CD14-positive monocyte (primary cell): ENCODE measurements around the gene TRAPPC11. TPM values are rescaled to one million over a fixed set of nuclear protein-coding genes. Genes with fewer than 3 reads are reported as not detected.
"Not testable (repeated sequence)": the region's sequence is repeated elsewhere in the genome, so short reads cannot be mapped to it uniquely, and the experiment has no call there.

Experiments
- DNase-seq, 3 donors: peaks; one replicate each; pipeline ENCODE4 v3.0.0-alpha.2; 2011 to 2022
- H2AFZ ChIP-seq: 2 replicates; pipeline ENCODE4 v1.6.0; 2012; ENCODE audit warnings: mild to moderate bottlenecking, low read depth, low read length, inconsistent platforms; ENCODE audit not compliant: insufficient read depth, poor library complexity, severe bottlenecking
- H3K27ac ChIP-seq, 2 donors: 1 replicate in 1 of 2; 2 replicates in 1 of 2; pipeline ENCODE4 v1.5.1; 2012 to 2013; ENCODE audit warnings: low read length in 2 of 2, control low read depth in 1 of 2, inconsistent platforms in 1 of 2, low read depth in 1 of 2, mild to moderate bottlenecking in 1 of 2
- H3K27me3 ChIP-seq, 2 donors: one replicate each; pipeline versions ENCODE4 v1.6.0 to v1.6.1; 2011 to 2013; ENCODE audit warnings: low read length in 2 of 2; ENCODE audit not compliant: control insufficient read depth in 2 of 2, insufficient read depth in 2 of 2
- H3K36me3 ChIP-seq, 2 donors: replicated peaks in 1 of 2; 1 replicate in 1 of 2; 2 replicates in 1 of 2; pipeline versions ENCODE4 v1.5.1 to v1.6.1; 2012 to 2013; ENCODE audit warnings: low read length in 2 of 2, control low read depth in 1 of 2, inconsistent platforms in 1 of 2, mild to moderate bottlenecking in 1 of 2; ENCODE audit not compliant: insufficient read depth in 2 of 2, control insufficient read depth in 1 of 2
- H3K4me1 ChIP-seq, 2 donors: 1 replicate in 1 of 2; 2 replicates in 1 of 2; pipeline versions ENCODE4 v1.5.1 to v1.6.1; 2012 to 2013; ENCODE audit warnings: low read length in 2 of 2, control low read depth in 1 of 2, inconsistent platforms in 1 of 2, mild to moderate bottlenecking in 1 of 2, moderate library complexity in 1 of 2; ENCODE audit not compliant: insufficient read depth in 2 of 2, control insufficient read depth in 1 of 2
- H3K4me2 ChIP-seq: replicated peaks from 2 replicates; pipeline ENCODE3; 2012; ENCODE audit warnings: low read length, moderate library complexity, mild to moderate bottlenecking; ENCODE audit not compliant: poor library complexity, severe bottlenecking; ENCODE audit errors: extremely low read depth
- H3K4me3 ChIP-seq, 3 experiments: fragments of 200-600 bp in 1 of 3; sonication (generic) in 1 of 3; replicated peaks in 1 of 3; 1 replicate in 2 of 3; 2 replicates in 1 of 3; pipeline ENCODE4 v1.5.1; 2011 to 2013; ENCODE audit warnings: low read length in 3 of 3, mild to moderate bottlenecking in 3 of 3, control low read depth in 2 of 3, low read depth in 2 of 3, inconsistent platforms in 1 of 3, moderate library complexity in 1 of 3
- H3K79me2 ChIP-seq: 2 replicates; pipeline ENCODE4 v1.6.0; 2012; ENCODE audit warnings: mild to moderate bottlenecking, control low read depth, inconsistent platforms, low read length, moderate library complexity; ENCODE audit not compliant: insufficient read depth
- H3K9ac ChIP-seq: 2 replicates; pipeline ENCODE4 v1.6.0; 2017; ENCODE audit warnings: low read length, mild to moderate bottlenecking; ENCODE audit not compliant: insufficient read depth, poor library complexity, severe bottlenecking
- H3K9me3 ChIP-seq, 2 donors: replicated peaks in 1 of 2; 1 replicate in 1 of 2; 2 replicates in 1 of 2; pipeline versions ENCODE4 v1.5.1 to v1.6.1; 2012 to 2013; ENCODE audit warnings: low read length in 2 of 2, control low read depth in 1 of 2; ENCODE audit not compliant: control insufficient read depth in 1 of 2, insufficient read depth in 1 of 2
- H4K20me1 ChIP-seq: 2 replicates; pipeline ENCODE4 v1.6.0; 2012; ENCODE audit warnings: mild to moderate bottlenecking, low read length, control low read depth, moderate library complexity; ENCODE audit not compliant: insufficient read depth
- H3K27ac Mint-ChIP-seq, 7 donors: one replicate each; pipeline ENCODE4 v1.8.0; 2020; ENCODE audit warnings: mild to moderate bottlenecking in 7 of 7, mixed read lengths in 7 of 7, moderate library complexity in 6 of 7, inconsistent platforms in 2 of 7
- H3K27me3 Mint-ChIP-seq, 3 donors: one replicate each; pipeline ENCODE4 v1.8.0; 2021 to 2022; ENCODE audit warnings: low read depth in 3 of 3, mild to moderate bottlenecking in 3 of 3, mixed read lengths in 3 of 3, moderate library complexity in 3 of 3, inconsistent platforms in 1 of 3
- H3K36me3 Mint-ChIP-seq, 2 donors: one replicate each; pipeline ENCODE4 v1.8.0; 2020; ENCODE audit warnings: mixed read lengths in 2 of 2, inconsistent platforms in 1 of 2, mild to moderate bottlenecking in 1 of 2
- H3K4me1 Mint-ChIP-seq: one replicate; pipeline ENCODE4 v1.8.0; 2020; ENCODE audit warnings: mild to moderate bottlenecking, mixed read lengths
- H3K4me3 Mint-ChIP-seq, 2 donors: one replicate each; pipeline ENCODE4 v1.8.0; 2020; ENCODE audit warnings: mild to moderate bottlenecking in 2 of 2, mixed read lengths in 2 of 2, moderate library complexity in 1 of 2
- H3K9me3 Mint-ChIP-seq, 7 donors: one replicate each; pipeline ENCODE4 v1.8.0; 2020 to 2022; ENCODE audit warnings: mixed read lengths in 7 of 7, mild to moderate bottlenecking in 6 of 7, moderate library complexity in 6 of 7, inconsistent platforms in 2 of 7
- WGBS: methylation state at CpG from one replicate; pipeline ENCODE4 v1.1.5; 2013; ENCODE audit warnings: missing lambda C conversion rate; ENCODE audit not compliant: insufficient coverage; 5-methylcytosine and 5-hydroxymethylcytosine counted together
- intact Hi-C, 2 donors: fragments of 100-400 bp; cut with micrococcal nuclease; formaldehyde crosslinking; loops; one replicate each; pipeline versions ENCODE4 v1.15.0 to v1.15.1; 2023
- polyA plus RNA-seq, 3 donors: library from polyadenylated mRNA; depleted of rRNA in 1 of 3; unstranded in 2 of 3; stranded (reverse) in 1 of 3; fragments of 300-500 nt in 2 of 3; fragments of >200 nt in 1 of 3; fragmentation: Illumina TruSeq in 2 of 3; gene quantifications; 1 replicate in 2 of 3; 2 replicates in 1 of 3; pipeline ENCODE4 v1.2.3, GENCODE V29; 2012 to 2021
- TF ChIP-seq, protein P1 (sequence below): fragments of 200-600 bp; IDR thresholded peaks from one replicate; pipeline ENCODE4 v1.8.0; 2022; ENCODE audit warnings: antibody characterized with exemption, mild to moderate bottlenecking

The TRAPPC11 gene
- polyA plus RNA-seq, 3 donors = 18.4 to 30.7 (median 29.7) TPM

- H3K36me3 ChIP-seq = no peaks in the 10 kb centered on the region
- H3K4me1 Mint-ChIP-seq = peaks cover 16% of the 10 kb centered on the region
- TF ChIP-seq, protein P1, sequence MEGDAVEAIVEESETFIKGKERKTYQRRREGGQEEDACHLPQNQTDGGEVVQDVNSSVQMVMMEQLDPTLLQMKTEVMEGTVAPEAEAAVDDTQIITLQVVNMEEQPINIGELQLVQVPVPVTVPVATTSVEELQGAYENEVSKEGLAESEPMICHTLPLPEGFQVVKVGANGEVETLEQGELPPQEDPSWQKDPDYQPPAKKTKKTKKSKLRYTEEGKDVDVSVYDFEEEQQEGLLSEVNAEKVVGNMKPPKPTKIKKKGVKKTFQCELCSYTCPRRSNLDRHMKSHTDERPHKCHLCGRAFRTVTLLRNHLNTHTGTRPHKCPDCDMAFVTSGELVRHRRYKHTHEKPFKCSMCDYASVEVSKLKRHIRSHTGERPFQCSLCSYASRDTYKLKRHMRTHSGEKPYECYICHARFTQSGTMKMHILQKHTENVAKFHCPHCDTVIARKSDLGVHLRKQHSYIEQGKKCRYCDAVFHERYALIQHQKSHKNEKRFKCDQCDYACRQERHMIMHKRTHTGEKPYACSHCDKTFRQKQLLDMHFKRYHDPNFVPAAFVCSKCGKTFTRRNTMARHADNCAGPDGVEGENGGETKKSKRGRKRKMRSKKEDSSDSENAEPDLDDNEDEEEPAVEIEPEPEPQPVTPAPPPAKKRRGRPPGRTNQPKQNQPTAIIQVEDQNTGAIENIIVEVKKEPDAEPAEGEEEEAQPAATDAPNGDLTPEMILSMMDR = no peak
- H4K20me1 ChIP-seq = no peaks in the 10 kb centered on the region
- no peaks in the 10 kb centered on the region for H3K9me3 ChIP-seq
- no peak overlapping the region for H2AFZ ChIP-seq
- no peaks in the 10 kb centered on the region for H3K27me3 ChIP-seq
- 97% methylated on average over 6 of the region's 6 CpGs for whole genome bisulfite sequencing
- H3K4me3 Mint-ChIP-seq = no peak overlapping the region
- intact Hi-C loops = no loop called here
- H3K27ac ChIP-seq = no peak overlapping the region
- no peak for DNase-seq
- no peaks in the 10 kb centered on the region for H3K79me2 ChIP-seq
- no peak overlapping the region for H3K4me3 ChIP-seq
- no peak overlapping the region for H3K27ac Mint-ChIP-seq
- no peaks in the 10 kb centered on the region for H3K36me3 Mint-ChIP-seq
- H3K4me2 ChIP-seq = no peak overlapping the region
- no peaks in the 10 kb centered on the region for H3K9me3 Mint-ChIP-seq
- H3K9ac ChIP-seq = no peak overlapping the region
- H3K4me1 ChIP-seq = peaks cover 17% of the 10 kb centered on the region in 2 donors
- H3K27me3 Mint-ChIP-seq = peaks cover 0 to 1% (median 0%) of the 10 kb centered on the region in 3 donors
These were observed 32.9 kb upstream of the TRAPPC11 start for GRCh38 chr4:183626168-183626567.

DNA sequence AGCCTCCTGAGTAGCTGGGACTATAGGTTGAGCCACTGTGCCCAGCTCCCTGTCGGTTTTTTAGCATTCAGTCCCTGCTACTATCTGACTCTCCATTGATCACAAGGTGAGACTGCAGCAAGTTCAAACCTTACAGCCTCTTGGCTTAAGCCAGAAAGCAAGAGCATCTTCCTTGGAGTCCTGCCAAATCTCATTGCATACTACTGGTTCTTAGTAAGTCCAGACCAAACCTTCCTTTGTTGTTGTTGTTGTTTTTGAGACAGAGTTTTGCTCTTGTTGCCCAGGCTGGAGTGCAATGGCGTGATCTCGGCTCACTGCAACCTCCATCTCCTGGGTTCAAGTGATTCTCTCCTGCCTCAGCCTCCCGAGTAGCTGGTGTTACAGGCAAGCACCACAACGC lies 31.8 kb upstream of the TRAPPC11 start:
- peak overlapping the region in 1 of 7 donors; percentile 39 for H3K27ac Mint-ChIP-seq
- H3K4me2 ChIP-seq, H3K4me1 ChIP-seq, H3K9me3 Mint-ChIP-seq, H3K36me3 Mint-ChIP-seq, H3K27ac ChIP-seq, H3K4me3 ChIP-seq, H3K9ac ChIP-seq, H3K4me3 Mint-ChIP-seq, DNase-seq, intact Hi-C loops, H3K4me1 Mint-ChIP-seq, H3K36me3 ChIP-seq, H3K79me2 ChIP-seq, H2AFZ ChIP-seq, H3K9me3 ChIP-seq, H3K27me3 ChIP-seq, H4K20me1 ChIP-seq, H3K27me3 Mint-ChIP-seq: not testable (repeated sequence)
- 92% methylated on average over 4 of the region's 5 CpGs for WGBS
